Adipocyte (in vitro differentiated cells): ENCODE data around the gene IKZF3.
A peak's percentile ranks its signal among the peaks of the same experiment; 100 is the strongest.

Experiments used
- DNase-seq: peaks from one replicate; pipeline ENCODE4 v3.0.0-alpha.2; 2015; ENCODE audit warnings: low read depth
- H3K27me3 ChIP-seq: replicated peaks from 2 replicates; pipeline ENCODE4 v1.7.0; 2013; ENCODE audit warnings: mild to moderate bottlenecking, low read length, moderate library complexity; ENCODE audit not compliant: control insufficient read depth, insufficient read depth
- H3K36me3 ChIP-seq: 2 replicates; pipeline ENCODE4 v1.7.0; 2013; ENCODE audit warnings: low read length, mild to moderate bottlenecking, moderate library complexity; ENCODE audit not compliant: control insufficient read depth, insufficient read depth, severe bottlenecking
- H3K4me1 ChIP-seq: 2 replicates; pipeline ENCODE4 v1.7.0; 2013; ENCODE audit warnings: mild to moderate bottlenecking, low read length, moderate library complexity; ENCODE audit not compliant: control insufficient read depth, insufficient read depth
- H3K4me3 ChIP-seq: 2 replicates; pipeline ENCODE4 v1.7.0; 2013; ENCODE audit warnings: mild to moderate bottlenecking, low read length, moderate library complexity
- H3K9ac ChIP-seq: 2 replicates; pipeline ENCODE4 v1.7.0; 2013; ENCODE audit warnings: mild to moderate bottlenecking, low read length, moderate library complexity
- H3K9me3 ChIP-seq: 2 replicates; pipeline ENCODE4 v1.7.0; 2013; ENCODE audit warnings: mild to moderate bottlenecking, low read length, moderate library complexity; ENCODE audit not compliant: control insufficient read depth

The IKZF3 gene

DNA sequence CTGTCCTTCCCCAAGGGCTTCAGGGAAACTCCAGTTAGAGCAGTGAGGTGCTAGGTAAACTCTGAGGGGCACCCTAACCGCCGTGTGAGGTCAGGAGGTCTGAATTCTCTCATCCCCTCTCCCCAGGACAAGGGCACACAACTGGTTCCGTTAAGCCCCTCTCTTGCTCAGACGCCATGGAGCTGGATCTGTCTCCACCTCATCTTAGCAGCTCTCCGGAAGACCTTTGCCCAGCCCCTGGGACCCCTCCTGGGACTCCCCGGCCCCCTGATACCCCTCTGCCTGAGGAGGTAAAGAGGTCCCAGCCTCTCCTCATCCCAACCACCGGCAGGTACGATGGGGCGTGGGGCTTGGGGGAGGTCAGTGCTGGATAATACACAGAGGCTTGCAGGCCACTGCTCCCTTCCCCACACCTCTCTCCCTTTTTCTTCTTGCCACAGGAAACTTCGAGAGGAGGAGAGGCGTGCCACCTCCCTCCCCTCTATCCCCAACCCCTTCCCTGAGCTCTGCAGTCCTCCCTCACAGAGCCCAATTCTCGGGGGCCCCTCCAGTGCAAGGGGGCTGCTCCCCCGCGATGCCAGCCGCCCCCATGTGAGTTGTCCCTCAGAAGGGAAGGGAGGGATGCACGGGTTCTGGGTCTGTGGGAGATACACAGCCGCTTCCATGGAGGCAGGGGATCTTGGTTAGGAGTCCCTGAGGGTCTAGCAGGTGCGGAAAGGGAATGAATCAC lies 121.8 kb downstream of the IKZF3 start:
- H3K4me1 ChIP-seq = no peaks in the 10 kb centered on the region
- no peaks in the 10 kb centered on the region for H3K36me3 ChIP-seq
- H3K27me3 ChIP-seq = peaks cover 14% of the 10 kb centered on the region
- no peak for DNase-seq
- no peaks in the 10 kb centered on the region for H3K9me3 ChIP-seq
- H3K4me3 ChIP-seq = no peak overlapping the region
- no peak overlapping the region for H3K9ac ChIP-seq

GRCh38 chr17:39740357-39741111 lies 123.6 kb downstream of the IKZF3 start:
- H3K4me3 ChIP-seq = no peak overlapping the region
- H3K36me3 ChIP-seq = no peaks in the 10 kb centered on the region
- DNase-seq = no peak
- no peak overlapping the region for H3K9ac ChIP-seq
- no peaks in the 10 kb centered on the region for H3K4me1 ChIP-seq
- H3K27me3 ChIP-seq = peaks cover 14% of the 10 kb centered on the region
- H3K9me3 ChIP-seq = no peaks in the 10 kb centered on the region

- H3K9me3 ChIP-seq = no peaks in the 10 kb centered on the region
- DNase-seq = no peak
- peak overlapping the region; percentile 4 for H3K9ac ChIP-seq
- no peaks in the 10 kb centered on the region for H3K36me3 ChIP-seq
- H3K27me3 ChIP-seq = peaks cover 14% of the 10 kb centered on the region
- H3K4me3 ChIP-seq = no peak overlapping the region
- H3K4me1 ChIP-seq = no peaks in the 10 kb centered on the region
Observed at GRCh38 chr17:39739885-39740356, 124.2 kb downstream of the IKZF3 start.

GRCh38 chr17:39738983-39739884 lies 124.9 kb downstream of the IKZF3 start:
- Histone ChIP-seq H3K4me3 (peak overlapping the region; percentile 54), H3K4me1 (no peaks in the 10 kb centered on the region), H3K9ac (peak overlapping the region; percentile 4), H3K9me3 (no peaks in the 10 kb centered on the region), H3K36me3 (no peaks in the 10 kb centered on the region), H3K27me3 (peaks cover 12% of the 10 kb centered on the region)
- peak; percentile 57 for DNase-seq

GRCh38 chr17:39738568-39738901 lies 125.6 kb downstream of the IKZF3 start:
- peaks cover 8% of the 10 kb centered on the region for H3K27me3 ChIP-seq
- no peak overlapping the region for H3K9ac ChIP-seq
- H3K4me1 ChIP-seq = no peaks in the 10 kb centered on the region
- no peak overlapping the region for H3K4me3 ChIP-seq
- H3K36me3 ChIP-seq = no peaks in the 10 kb centered on the region
- no peaks in the 10 kb centered on the region for H3K9me3 ChIP-seq
- DNase-seq = no peak

GRCh38 chr17:39737760-39738567 lies 126.1 kb downstream of the IKZF3 start, which contains the start of gene GRB7:
Gene GRB7 (plus strand): TSS chr17:39737938. CDS start chr17:39742302, 4,364 bp downstream.
- no peak within 1 kb of the TSS for H3K9ac ChIP-seq
- DNase-seq = no peak
- no peak within 1 kb of the TSS for H3K4me3 ChIP-seq
- H3K4me1 ChIP-seq = no peaks in the 10 kb centered on the region
- no peaks in the 10 kb centered on the region for H3K9me3 ChIP-seq
- peaks cover 8% of the 10 kb centered on the region for H3K27me3 ChIP-seq
- no peaks in the 10 kb centered on the region for H3K36me3 ChIP-seq

GRCh38 chr17:39737206-39737759 lies 126.8 kb downstream of the IKZF3 start:
- no peaks in the 10 kb centered on the region for H3K4me1 ChIP-seq
- DNase-seq = no peak
- peaks cover 8% of the 10 kb centered on the region for H3K27me3 ChIP-seq
- no peak overlapping the region for H3K4me3 ChIP-seq
- no peaks in the 10 kb centered on the region for H3K9me3 ChIP-seq
- H3K9ac ChIP-seq = no peak overlapping the region
- H3K36me3 ChIP-seq = no peaks in the 10 kb centered on the region

GRCh38 chr17:39736319-39737165 lies 127.6 kb downstream of the IKZF3 start:
- H3K4me3 ChIP-seq = no peak overlapping the region
- no peaks in the 10 kb centered on the region for H3K4me1 ChIP-seq
- H3K36me3 ChIP-seq = no peaks in the 10 kb centered on the region
- no peak for DNase-seq
- no peaks in the 10 kb centered on the region for H3K9me3 ChIP-seq
- no peak overlapping the region for H3K9ac ChIP-seq
- peaks cover 8% of the 10 kb centered on the region for H3K27me3 ChIP-seq

DNA sequence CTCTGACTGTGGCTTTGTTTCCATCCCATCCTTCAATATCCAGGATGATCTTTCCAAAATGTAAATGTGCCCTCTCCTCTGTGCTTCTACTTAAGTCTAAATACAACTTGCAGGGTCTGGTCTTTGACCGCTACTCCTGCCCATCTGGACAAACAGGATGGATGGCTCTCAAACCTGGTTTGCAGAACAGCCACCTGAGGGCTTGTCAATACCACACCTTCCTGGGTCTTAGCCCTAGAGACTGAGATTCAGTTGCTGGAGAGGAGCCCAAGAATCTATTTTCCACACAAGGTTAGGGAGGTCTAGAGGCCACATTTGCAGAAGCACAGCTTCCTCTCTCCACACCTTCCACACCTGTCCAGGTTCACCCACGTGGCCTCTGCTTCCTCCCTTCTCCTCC lies 128.2 kb downstream of the IKZF3 start:
- H3K9ac ChIP-seq = no peak overlapping the region
- no peaks in the 10 kb centered on the region for H3K36me3 ChIP-seq
- no peaks in the 10 kb centered on the region for H3K9me3 ChIP-seq
- peaks cover 8% of the 10 kb centered on the region for H3K27me3 ChIP-seq
- DNase-seq = no peak
- H3K4me1 ChIP-seq = no peaks in the 10 kb centered on the region
- H3K4me3 ChIP-seq = no peak overlapping the region

DNA sequence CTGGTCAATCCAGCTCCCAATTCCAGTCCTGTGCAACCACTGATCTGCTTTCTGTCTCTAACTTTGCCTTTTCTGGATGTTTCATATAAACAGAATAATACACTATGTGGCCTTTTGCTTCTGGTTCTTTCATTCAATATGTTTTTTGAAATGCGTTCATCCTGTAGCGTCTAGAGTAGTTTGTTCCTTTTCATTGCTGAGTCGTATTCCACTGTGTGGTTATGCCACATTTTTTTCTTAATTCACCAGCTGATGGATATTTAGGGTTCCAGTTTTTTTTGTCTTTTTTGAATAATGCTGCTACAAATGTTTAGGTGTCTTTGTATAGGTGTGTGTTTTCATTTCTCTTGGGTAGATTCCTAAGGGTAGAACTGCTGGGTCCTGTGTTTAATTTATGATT lies 131.5 kb downstream of the IKZF3 start:
- peaks cover 2% of the 10 kb centered on the region for H3K27me3 ChIP-seq
- DNase-seq = no peak
- H3K9ac ChIP-seq = no peak overlapping the region
- peaks cover 7% of the 10 kb centered on the region for H3K36me3 ChIP-seq
- no peak overlapping the region for H3K4me3 ChIP-seq
- H3K9me3 ChIP-seq = no peaks in the 10 kb centered on the region
- H3K4me1 ChIP-seq = peaks cover 9% of the 10 kb centered on the region
